ENCODE data around the gene SLC7A9. TPM values are rescaled to one million over a fixed set of nuclear protein-coding genes. Genes with fewer than 3 reads are reported as not detected.
A peak's percentile ranks its signal among the peaks of the same experiment; 100 is the strongest.

The SLC7A9 gene
- under 1 TPM; 0.31 to 0.73 TPM for total RNA-seq
- long read RNA-seq, result 0 reads

GRCh38 chr19:32869369-32869965 is at the start of gene SLC7A9:
Gene SLC7A9, minus strand, starts transcription at chr19:32869767. Its CDS starts 1,233 bp downstream, at chr19:32868534.
- DNase-seq, result no peak
- intact Hi-C loops (cut with DNase I, micrococcal nuclease), result no loop called here
- ATAC-seq, result no peak

- intact Hi-C loops (cut with DNase I, micrococcal nuclease), result no loop called here
- DNase-seq, result no peak
- ATAC-seq, result no peak
Observed at GRCh38 chr19:32919365-32919764, 49.8 kb upstream of the SLC7A9 start.

- ATAC-seq (no peak), DNase-seq (no peak)
- intact Hi-C loops (cut with DNase I, micrococcal nuclease), result no loop called here
Observed at GRCh38 chr19:32917616-32917996, 48.0 kb upstream of the SLC7A9 start.

- ATAC-seq, result no peak
- no peak for DNase-seq
- intact Hi-C loops (cut with DNase I, micrococcal nuclease), result no loop called here
Observed at GRCh38 chr19:32916969-32917615, 47.5 kb upstream of the SLC7A9 start.

- intact Hi-C loops (cut with DNase I, micrococcal nuclease), result no loop called here
- no peak for DNase-seq
- no peak for ATAC-seq
Observed at GRCh38 chr19:32914879-32915660, 45.5 kb upstream of the SLC7A9 start.

- intact Hi-C loops (cut with DNase I, micrococcal nuclease), result no loop called here
- ATAC-seq (no peak), DNase-seq (no peak)
Observed at GRCh38 chr19:32911467-32911866, 41.9 kb upstream of the SLC7A9 start.

GRCh38 chr19:32910874-32911273 is 41.3 kb upstream of the SLC7A9 start:
- DNase-seq (no peak), ATAC-seq (no peak)
- intact Hi-C loops (cut with DNase I, micrococcal nuclease), result no loop called here

- ATAC-seq (no peak), DNase-seq (no peak)
- intact Hi-C loops (cut with DNase I, micrococcal nuclease), result no loop called here
Observed at GRCh38 chr19:32910094-32910493, 40.5 kb upstream of the SLC7A9 start.

GRCh38 chr19:32909257-32909656 is 39.7 kb upstream of the SLC7A9 start:
- ATAC-seq (no peak), DNase-seq (no peak)
- intact Hi-C loops (cut with DNase I, micrococcal nuclease), result no loop called here

GRCh38 chr19:32908641-32909190 is 39.1 kb upstream of the SLC7A9 start:
- DNase-seq, result no peak
- ATAC-seq, result no peak
- intact Hi-C loops (cut with DNase I, micrococcal nuclease), result no loop called here

- ATAC-seq (peak; percentile 99), DNase-seq (peak; percentile 50 to 73)
- intact Hi-C loops (cut with DNase I, micrococcal nuclease), result no loop called here
Observed at GRCh38 chr19:32902448-32902847, 32.9 kb upstream of the SLC7A9 start.

GRCh38 chr19:32901504-32902161 is 32.1 kb upstream of the SLC7A9 start:
- DNase-seq, result no peak
- ATAC-seq, result no peak
- intact Hi-C loops (cut with DNase I, micrococcal nuclease), result no loop called here

- ATAC-seq (no peak), DNase-seq (no peak)
- intact Hi-C loops (cut with DNase I, micrococcal nuclease), result no loop called here
Observed at GRCh38 chr19:32896516-32897214, 27.1 kb upstream of the SLC7A9 start.

- DNase-seq, result no peak
- intact Hi-C loops (cut with DNase I, micrococcal nuclease), result no loop called here
- no peak for ATAC-seq
Observed at GRCh38 chr19:32895384-32895783, 25.8 kb upstream of the SLC7A9 start.

- ATAC-seq (no peak), DNase-seq (no peak)
- intact Hi-C loops (cut with DNase I, micrococcal nuclease), result no loop called here
Observed at GRCh38 chr19:32891609-32892008, 22.0 kb upstream of the SLC7A9 start.

GRCh38 chr19:32890841-32891240 is 21.3 kb upstream of the SLC7A9 start:
- DNase-seq, result no peak
- intact Hi-C loops (cut with DNase I, micrococcal nuclease), result no loop called here
- ATAC-seq, result no peak

- DNase-seq (no peak), ATAC-seq (no peak)
- intact Hi-C loops (cut with DNase I, micrococcal nuclease), result no loop called here
Observed at GRCh38 chr19:32890326-32890725, 20.8 kb upstream of the SLC7A9 start.

GRCh38 chr19:32889137-32889934 is 19.8 kb upstream of the SLC7A9 start:
- intact Hi-C loops (cut with DNase I, micrococcal nuclease), result no loop called here
- DNase-seq (no peak), ATAC-seq (no peak)
